Smooth muscle cell (in vitro differentiated cells): Measurements from ENCODE around the gene ITSN1. TPM values are rescaled to one million over a fixed set of nuclear protein-coding genes. Genes with fewer than 3 reads are reported as not detected.

Experiments
- DNase-seq: peaks from one replicate; lab custom pipeline; 2025; ENCODE audit not compliant: unreplicated experiment; lab: John Stamatoyannopoulos, UW
- H2AFZ ChIP-seq: fragments of 200-600 bp; sonication (generic); 2 replicates; pipeline ENCODE4 v1.6.0; 2016; ENCODE audit warnings: antibody characterized with exemption, low read depth, mild to moderate bottlenecking
- H3F3A ChIP-seq: fragments of 200-600 bp; sonication (generic); 2 replicates; pipeline ENCODE4 v1.6.0; 2017; ENCODE audit warnings: antibody characterized with exemption, low read depth
- H3K27ac ChIP-seq: fragments of 200-600 bp; sonication (generic); 2 replicates; pipeline ENCODE4 v1.5.1; 2016; ENCODE audit warnings: low read depth, mild to moderate bottlenecking
- H3K27me3 ChIP-seq: fragments of 200-600 bp; sonication (generic); 2 replicates; pipeline ENCODE4 v1.6.1; 2016; ENCODE audit warnings: low read depth, mild to moderate bottlenecking
- H3K36me3 ChIP-seq: fragments of 200-600 bp; sonication (generic); 2 replicates; pipeline ENCODE4 v1.5.1; 2016; ENCODE audit warnings: low read depth
- H3K4me1 ChIP-seq: fragments of 200-600 bp; sonication (generic); 2 replicates; pipeline ENCODE4 v1.5.1; 2016; ENCODE audit warnings: low read depth
- H3K4me2 ChIP-seq: fragments of 200-600 bp; sonication (generic); 2 replicates; pipeline ENCODE4 v1.6.0; 2016; ENCODE audit warnings: mild to moderate bottlenecking
- H3K4me3 ChIP-seq: fragments of 200-600 bp; sonication (generic); 2 replicates; pipeline ENCODE4 v1.5.1; 2016; ENCODE audit warnings: mild to moderate bottlenecking
- H3K79me2 ChIP-seq: fragments of 200-600 bp; sonication (generic); 2 replicates; pipeline ENCODE4 v1.6.0; 2016; ENCODE audit warnings: low read depth, mild to moderate bottlenecking
- H3K9ac ChIP-seq: fragments of 200-600 bp; sonication (generic); 2 replicates; pipeline ENCODE4 v1.6.0; 2016; ENCODE audit warnings: low read depth
- H3K9me3 ChIP-seq: fragments of 200-600 bp; sonication (generic); replicated peaks from 2 replicates; pipeline ENCODE4 v1.5.1; 2016; ENCODE audit warnings: low read depth
- H4K20me1 ChIP-seq: fragments of 200-600 bp; sonication (generic); 2 replicates; pipeline ENCODE4 v1.6.0; 2016; ENCODE audit warnings: low read depth
- WGBS: methylation state at CpG from one replicate; pipeline ENCODE4 v1.1.7; 2016; ENCODE audit warnings: low lambda C conversion rate; 5-methylcytosine and 5-hydroxymethylcytosine counted together
- polyA plus RNA-seq: library from polyadenylated mRNA; unstranded; fragments of >200 nt; fragmentation: Nextera tagmentation; extraction: Ambion mirVana; gene quantifications from 2 replicates; pipeline ENCODE4 v1.2.1, GENCODE V29; 2016
- total RNA-seq: library from RNA; depleted of rRNA; stranded (reverse); fragments of >200 nt; gene quantifications from 2 replicates; pipeline ENCODE4 v1.2.3, GENCODE V29; 2014
- TF ChIP-seq, protein P1 (sequence below): fragments of 200-600 bp; sonication (generic); IDR thresholded peaks from 2 replicates; pipeline ENCODE4 v1.5.1; 2017; ENCODE audit warnings: borderline replicate concordance, mild to moderate bottlenecking, antibody characterized with exemption; ENCODE audit not compliant: insufficient read depth, poor library complexity, severe bottlenecking

ITSN1 gene
- total and polyA plus RNA-seq, 2 experiments from 2014 or later, result 36.4 to 76.5 TPM

DNA sequence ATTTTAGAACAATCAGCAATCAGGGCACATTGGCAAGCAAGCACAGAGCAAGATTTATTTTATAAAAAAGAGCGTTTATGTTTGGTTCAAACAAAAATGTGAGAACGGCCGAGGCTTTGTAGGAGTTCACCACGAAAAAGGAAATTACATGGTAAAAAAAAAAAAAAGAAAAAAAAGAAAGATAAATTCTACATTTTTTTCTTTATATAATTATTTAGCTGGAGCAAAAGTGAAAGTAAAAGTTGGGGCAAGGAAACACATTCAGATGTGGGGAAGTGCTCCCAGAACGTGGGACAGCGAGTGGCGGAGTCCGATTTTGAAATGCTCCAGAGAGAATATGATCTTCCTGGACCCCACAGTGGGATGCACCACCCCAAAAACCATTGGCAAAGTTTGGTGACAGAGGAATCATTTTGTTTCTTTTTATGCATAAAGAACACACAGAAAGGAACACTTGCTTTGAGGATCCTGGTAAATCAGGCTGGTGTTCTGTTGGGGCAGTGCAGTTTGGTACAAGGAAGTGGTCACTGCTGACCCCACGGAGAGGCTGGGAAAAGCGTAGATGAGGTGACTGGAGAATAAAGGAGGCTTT, 289.6 kb downstream of the ITSN1 start:
- H2AFZ ChIP-seq, result peak overlapping the region; percentile 94
- H3K36me3 ChIP-seq, result no peaks in the 10 kb centered on the region
- H3K4me3 ChIP-seq, result peak overlapping the region; percentile 64
- H3K4me2 ChIP-seq, result peak overlapping the region; percentile 90
- TF ChIP-seq, protein P1, sequence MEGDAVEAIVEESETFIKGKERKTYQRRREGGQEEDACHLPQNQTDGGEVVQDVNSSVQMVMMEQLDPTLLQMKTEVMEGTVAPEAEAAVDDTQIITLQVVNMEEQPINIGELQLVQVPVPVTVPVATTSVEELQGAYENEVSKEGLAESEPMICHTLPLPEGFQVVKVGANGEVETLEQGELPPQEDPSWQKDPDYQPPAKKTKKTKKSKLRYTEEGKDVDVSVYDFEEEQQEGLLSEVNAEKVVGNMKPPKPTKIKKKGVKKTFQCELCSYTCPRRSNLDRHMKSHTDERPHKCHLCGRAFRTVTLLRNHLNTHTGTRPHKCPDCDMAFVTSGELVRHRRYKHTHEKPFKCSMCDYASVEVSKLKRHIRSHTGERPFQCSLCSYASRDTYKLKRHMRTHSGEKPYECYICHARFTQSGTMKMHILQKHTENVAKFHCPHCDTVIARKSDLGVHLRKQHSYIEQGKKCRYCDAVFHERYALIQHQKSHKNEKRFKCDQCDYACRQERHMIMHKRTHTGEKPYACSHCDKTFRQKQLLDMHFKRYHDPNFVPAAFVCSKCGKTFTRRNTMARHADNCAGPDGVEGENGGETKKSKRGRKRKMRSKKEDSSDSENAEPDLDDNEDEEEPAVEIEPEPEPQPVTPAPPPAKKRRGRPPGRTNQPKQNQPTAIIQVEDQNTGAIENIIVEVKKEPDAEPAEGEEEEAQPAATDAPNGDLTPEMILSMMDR, result no peak
- peak overlapping the region; percentile 73 for H3K9ac ChIP-seq
- DNase-seq, result no peak
- H3F3A ChIP-seq, result peaks cover 5% of the 10 kb centered on the region
- H3K9me3 ChIP-seq, result no peaks in the 10 kb centered on the region
- H3K27me3 ChIP-seq, result no peaks in the 10 kb centered on the region
- H4K20me1 ChIP-seq, result no peaks in the 10 kb centered on the region
- H3K79me2 ChIP-seq, result peaks cover 26% of the 10 kb centered on the region
- H3K4me1 ChIP-seq, result peaks cover 17% of the 10 kb centered on the region
- H3K27ac ChIP-seq, result peak overlapping the region; percentile 74
- WGBS, result 80% methylated on average over 10 of the region's 10 CpGs

DNA sequence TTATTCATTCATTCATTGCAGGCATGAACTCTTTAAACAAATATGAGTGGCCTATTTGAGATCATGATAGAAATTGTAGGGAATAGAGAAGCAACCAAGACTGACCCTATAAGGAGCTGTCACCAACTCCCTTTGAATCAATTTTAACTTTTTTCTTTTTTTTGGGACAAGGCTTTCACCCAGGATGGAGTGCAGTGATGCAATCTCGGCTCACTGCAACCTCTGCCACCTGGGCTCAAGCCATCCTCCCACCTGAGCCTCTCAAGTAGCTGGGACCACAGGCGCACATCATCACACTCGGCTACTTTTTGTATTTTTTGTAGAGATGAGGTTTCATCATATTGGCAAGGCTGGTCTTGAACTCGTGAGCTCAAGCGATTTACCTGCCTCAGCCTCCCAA, 290.4 kb downstream of the ITSN1 start:
- TF ChIP-seq, protein P1, result no peak
- Histone ChIP-seq H3K27ac (no peak overlapping the region), H3K4me1 (peaks cover 17% of the 10 kb centered on the region), H3K36me3 (no peaks in the 10 kb centered on the region), H3K27me3 (no peaks in the 10 kb centered on the region), H3K9me3 (no peaks in the 10 kb centered on the region), H3K9ac (peak overlapping the region; percentile 73), H2AFZ (no peak overlapping the region), H4K20me1 (no peaks in the 10 kb centered on the region), H3K79me2 (peaks cover 26% of the 10 kb centered on the region), H3K4me3 (peak overlapping the region; percentile 64), H3F3A (peaks cover 8% of the 10 kb centered on the region), H3K4me2 (peak overlapping the region; percentile 90)
- WGBS, result 100% methylated on average over 5 of the region's 5 CpGs
- no peak for DNase-seq

DNA sequence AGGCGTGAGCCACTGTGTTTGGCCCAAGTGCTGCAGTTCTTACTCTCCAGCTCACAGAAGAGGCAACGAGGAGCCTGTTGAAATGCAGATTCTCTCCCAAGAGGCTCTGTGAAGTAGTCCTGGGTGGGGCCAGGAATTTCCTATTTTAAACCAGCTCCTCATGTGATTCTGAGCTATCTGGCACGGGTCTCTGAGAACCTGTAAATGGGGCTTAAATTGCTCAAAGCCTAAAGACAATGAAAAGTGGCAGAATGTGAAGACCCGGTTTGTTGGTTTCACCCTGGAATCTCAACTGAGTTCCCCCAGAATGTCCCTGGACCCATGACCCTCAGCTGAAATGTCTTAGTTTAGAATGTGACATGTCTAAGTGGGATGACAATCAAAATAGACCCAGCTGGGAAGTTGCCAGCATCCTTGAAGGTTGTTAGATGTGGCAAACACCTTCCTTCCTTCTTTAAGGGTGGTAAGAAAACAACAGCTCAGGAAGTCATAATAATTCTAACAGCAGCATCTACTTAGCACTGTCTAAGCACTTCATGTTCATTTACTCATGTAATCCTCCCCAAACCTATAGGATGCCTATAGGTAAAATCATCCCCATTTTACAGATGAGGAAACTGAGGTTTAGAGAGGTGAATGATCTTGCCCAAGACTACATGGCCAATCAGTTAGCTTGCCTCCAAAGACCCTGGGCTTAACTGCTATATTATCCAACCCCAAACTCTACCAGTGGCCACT, 294.2 kb downstream of the ITSN1 start:
- Histone ChIP-seq H3K79me2 (peaks cover 26% of the 10 kb centered on the region), H3K9ac (no peak overlapping the region), H4K20me1 (no peaks in the 10 kb centered on the region), H3K27me3 (no peaks in the 10 kb centered on the region), H2AFZ (no peak overlapping the region), H3K4me2 (no peak overlapping the region), H3F3A (peaks cover 23% of the 10 kb centered on the region), H3K4me1 (peaks cover 21% of the 10 kb centered on the region), H3K9me3 (no peaks in the 10 kb centered on the region), H3K36me3 (no peaks in the 10 kb centered on the region), H3K4me3 (no peak overlapping the region), H3K27ac (no peak overlapping the region)
- 67% methylated on average over 4 of the region's 4 CpGs for WGBS
- TF ChIP-seq, protein P1, result no peak
- DNase-seq, result no peak
